Panc1 (cell line): ENCODE results near the gene GNAO1.

ENCODE experiments used
- CTCF ChIP-seq: fragments of 450-650 bp; IDR thresholded peaks from 2 replicates; pipeline ENCODE4 v1.5.1; 2017; ENCODE audit warnings: mild to moderate bottlenecking
- POLR2AphosphoS5 ChIP-seq: IDR thresholded peaks from 2 replicates; pipeline ENCODE4 v1.6.1; 2012; ENCODE audit warnings: mild to moderate bottlenecking, low read depth, low read length, moderate library complexity
- REST ChIP-seq, 2 experiments: IDR thresholded peaks; 2 replicates each; pipeline ENCODE4 v1.6.1; 2011 to 2012; ENCODE audit warnings: low read depth in 2 of 2, control low read depth in 1 of 2, low read length in 1 of 2, mild to moderate bottlenecking in 1 of 2, moderate library complexity in 1 of 2; ENCODE audit not compliant: insufficient read depth in 1 of 2
- SIN3A ChIP-seq: IDR thresholded peaks from 2 replicates; pipeline ENCODE4 v1.6.1; 2012; ENCODE audit warnings: low read depth, mild to moderate bottlenecking, low read length, moderate library complexity, borderline replicate concordance; ENCODE audit not compliant: insufficient read depth

GRCh38 chr16:56298116-56298515 is 106.8 kb downstream of the GNAO1 start:
- TF ChIP-seq CTCF = no peak
- TF ChIP-seq POLR2AphosphoS5 = no peak
- no peak for TF ChIP-seq REST (IDR thresholded peaks at IDR 0.05; ENCODE audit: insufficient read depth in 1 of 2, low read depth in 2 of 2, low read length in 1 of 2)
- TF ChIP-seq SIN3A = no peak
